WTC11 (cell line): ENCODE data around the gene NUP98. TPM values are rescaled to one million over a fixed set of nuclear protein-coding genes. Genes with fewer than 3 reads are reported as not detected.

Experiments used
- ATAC-seq: fragments of 200-7000 bp; cut with Tn5 transposase; 2 replicates; pipeline ENCODE4 v1.10.0; 2021; ENCODE audit warnings: mild to moderate bottlenecking, moderate library complexity
- CTCF ChIA-PET: fragments of 300-600 bp; sonication (Branson Sonifier 250); formaldehyde crosslinking; loops from one replicate; lab custom pipeline; 2021; ENCODE audit warnings: antibody characterized with exemption; lab: Charles Lee
- POLR2A ChIA-PET: fragments of 350-600 bp; sonication (Branson Sonifier 250); formaldehyde crosslinking; loops from one replicate; lab custom pipeline; 2021; ENCODE audit warnings: antibody characterized with exemption; lab: Charles Lee
- DNase-seq: peaks from one replicate; pipeline ENCODE4 v3.0.0; 2021; ENCODE audit warnings: low spot score
- H3K27ac Mint-ChIP-seq: 2 replicates; pipeline ENCODE4 v1.8.0; 2021; ENCODE audit warnings: mixed read lengths
- H3K27me3 Mint-ChIP-seq: 2 replicates; pipeline ENCODE4 v1.8.0; 2021; ENCODE audit warnings: low read depth, mild to moderate bottlenecking, moderate library complexity, mixed read lengths
- H3K36me3 Mint-ChIP-seq: 2 replicates; pipeline ENCODE4 v1.8.0; 2021; ENCODE audit warnings: mixed read lengths
- H3K4me1 Mint-ChIP-seq: 2 replicates; pipeline ENCODE4 v1.8.0; 2022; ENCODE audit warnings: mixed read lengths
- H3K4me3 Mint-ChIP-seq: 2 replicates; pipeline ENCODE4 v1.8.0; 2021; ENCODE audit warnings: mild to moderate bottlenecking, moderate library complexity, mixed read lengths
- H3K9me3 Mint-ChIP-seq: 2 replicates; pipeline ENCODE4 v1.8.0; 2021; ENCODE audit warnings: mixed read lengths
- AR ChIP-seq: fragments of 250-450 bp; sonication (Bioruptor Pico); IDR thresholded peaks from 2 replicates; pipeline ENCODE4 v1.9.0; 2021; ENCODE audit warnings: mild to moderate bottlenecking
- ATF2 ChIP-seq: sonication (generic); formaldehyde crosslinking; IDR thresholded peaks from 2 replicates; pipeline ENCODE4 v1.8.1; 2022; ENCODE audit warnings: low read depth, missing genetic modification reagents, borderline replicate concordance
- CBFB ChIP-seq: sonication (generic); formaldehyde crosslinking; IDR thresholded peaks from 2 replicates; pipeline ENCODE4 v1.8.1; 2022; ENCODE audit warnings: mild to moderate bottlenecking, low read depth, missing genetic modification reagents
- E2F4 ChIP-seq: sonication (generic); formaldehyde crosslinking; IDR thresholded peaks from 2 replicates; pipeline ENCODE4 v1.8.1; 2022; ENCODE audit warnings: low read depth, mild to moderate bottlenecking, moderate library complexity, missing genetic modification reagents, borderline replicate concordance
- E2F5 ChIP-seq: sonication (generic); formaldehyde crosslinking; IDR thresholded peaks from 2 replicates; pipeline ENCODE4 v1.8.1; 2022; ENCODE audit warnings: mild to moderate bottlenecking, moderate library complexity, missing genetic modification reagents
- ETV6 ChIP-seq: sonication (generic); formaldehyde crosslinking; IDR thresholded peaks from 2 replicates; pipeline ENCODE4 v1.8.1; 2022; ENCODE audit warnings: mild to moderate bottlenecking, missing genetic modification reagents
- GRHL2 ChIP-seq: fragments of 250-450 bp; sonication (Bioruptor Pico); IDR thresholded peaks from 2 replicates; pipeline ENCODE4 v1.8.0; 2022; ENCODE audit warnings: mild to moderate bottlenecking, moderate library complexity; ENCODE audit not compliant: insufficient replicate concordance, severe bottlenecking
- IRF1 ChIP-seq: sonication (generic); formaldehyde crosslinking; IDR thresholded peaks from 2 replicates; pipeline ENCODE4 v1.8.0; 2023; ENCODE audit warnings: missing genetic modification reagents
- NR2C2 ChIP-seq: sonication (generic); formaldehyde crosslinking; IDR thresholded peaks from 2 replicates; pipeline ENCODE4 v1.8.0; 2022; ENCODE audit warnings: mild to moderate bottlenecking, missing genetic modification reagents
- PRRX2 ChIP-seq: fragments of 250-450 bp; sonication (Bioruptor Pico); IDR thresholded peaks from 2 replicates; pipeline ENCODE4 v1.8.0; 2021; ENCODE audit warnings: mild to moderate bottlenecking
- SMAD4 ChIP-seq: sonication (generic); formaldehyde crosslinking; IDR thresholded peaks from 2 replicates; pipeline ENCODE4 v1.8.0; 2022; ENCODE audit warnings: mild to moderate bottlenecking, missing genetic modification reagents
- TCF7 ChIP-seq: sonication (generic); formaldehyde crosslinking; IDR thresholded peaks from 2 replicates; pipeline ENCODE4 v1.8.0; 2022; ENCODE audit warnings: mild to moderate bottlenecking, low read depth, missing genetic modification reagents, moderate library complexity
- ZNF219 ChIP-seq: sonication (generic); formaldehyde crosslinking; IDR thresholded peaks from 2 replicates; pipeline ENCODE4 v1.8.0; 2023; ENCODE audit warnings: missing genetic modification reagents, mild to moderate bottlenecking, borderline replicate concordance
- ZNF671 ChIP-seq: fragments of 250-450 bp; sonication (Bioruptor Pico); IDR thresholded peaks from 2 replicates; pipeline ENCODE4 v1.8.0; 2021; ENCODE audit warnings: mild to moderate bottlenecking
- total RNA-seq: library from RNA; stranded (reverse); gene quantifications from 3 replicates; pipeline ENCODE4 v1.2.3, GENCODE V29; 2021
- TF ChIP-seq, protein P1 (sequence below): sonication (generic); formaldehyde crosslinking; IDR thresholded peaks from 2 replicates; pipeline ENCODE4 v1.8.1; 2023; ENCODE audit warnings: mild to moderate bottlenecking, missing genetic modification reagents
- TF ChIP-seq, protein P2 (sequence below): sonication (generic); formaldehyde crosslinking; IDR thresholded peaks from 2 replicates; pipeline ENCODE4 v1.8.0; 2022; ENCODE audit warnings: mild to moderate bottlenecking, missing genetic modification reagents
- TF ChIP-seq, protein P3 (sequence below): sonication (generic); formaldehyde crosslinking; IDR thresholded peaks from 2 replicates; pipeline ENCODE4 v1.8.1; 2023; ENCODE audit warnings: mild to moderate bottlenecking, missing genetic modification reagents, moderate library complexity
- TF ChIP-seq, protein P4 (sequence below): sonication (generic); formaldehyde crosslinking; IDR thresholded peaks from 2 replicates; pipeline ENCODE4 v1.8.0; 2022; ENCODE audit warnings: mild to moderate bottlenecking, missing genetic modification reagents

The NUP98 gene
- total RNA-seq, 1 experiment from 2014 or later, result 81.4 TPM

DNA sequence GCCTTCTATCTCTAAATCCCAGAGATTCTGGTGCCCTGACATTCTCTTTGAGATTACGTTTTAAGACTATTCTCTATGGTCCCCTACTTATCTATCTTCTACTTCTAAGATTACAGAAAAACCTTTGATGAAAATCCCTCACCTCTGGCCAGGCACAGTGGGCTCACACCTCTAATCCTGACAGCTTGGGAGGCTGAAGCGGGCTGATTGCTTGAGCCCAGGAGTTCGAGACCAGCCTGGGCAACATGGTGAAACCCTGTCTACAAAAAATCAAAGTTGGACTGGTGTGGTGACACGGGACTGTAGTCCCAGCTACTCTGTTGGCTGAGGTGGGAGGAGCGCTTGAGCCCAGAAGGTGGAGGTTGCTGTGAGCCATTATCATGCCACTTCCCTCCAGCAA is 14.4 kb downstream of the NUP98 start:
- H3K4me3 Mint-ChIP-seq, result no peak overlapping the region
- ATAC-seq, result peak; percentile 68
- DNase-seq, result no peak
- H3K27me3 Mint-ChIP-seq, result no peaks in the 10 kb centered on the region
- peaks cover 9% of the 10 kb centered on the region for H3K4me1 Mint-ChIP-seq
- no peaks in the 10 kb centered on the region for H3K9me3 Mint-ChIP-seq
- ChIA-PET POLR2A (no interaction called here), CTCF (interaction anchor here (2.4 kb wide), 1 partner anchor 25 kb away, joined by 16 read pairs; the partner anchor contains the start of gene PGAP2)
- TF ChIP-seq NR2C2 (CRISPR knock-in tag) (no peak), IRF1 (CRISPR knock-in tag) (no peak), SMAD4 (CRISPR knock-in tag) (no peak)
- peaks cover 36% of the 10 kb centered on the region for H3K36me3 Mint-ChIP-seq
- H3K27ac Mint-ChIP-seq, result peak overlapping the region; percentile 84

- Mint-ChIP-seq H3K9me3 (no peaks in the 10 kb centered on the region), H3K27me3 (no peaks in the 10 kb centered on the region), H3K4me1 (peaks cover 9% of the 10 kb centered on the region), H3K36me3 (peaks cover 44% of the 10 kb centered on the region), H3K27ac (no peak overlapping the region), H3K4me3 (no peak overlapping the region)
- TF ChIP-seq CBFB (CRISPR knock-in tag), result no peak
- no peak for TF ChIP-seq TCF7 (CRISPR knock-in tag)
- TF ChIP-seq ETV6 (CRISPR knock-in tag), result no peak
- TF ChIP-seq, protein P1, sequence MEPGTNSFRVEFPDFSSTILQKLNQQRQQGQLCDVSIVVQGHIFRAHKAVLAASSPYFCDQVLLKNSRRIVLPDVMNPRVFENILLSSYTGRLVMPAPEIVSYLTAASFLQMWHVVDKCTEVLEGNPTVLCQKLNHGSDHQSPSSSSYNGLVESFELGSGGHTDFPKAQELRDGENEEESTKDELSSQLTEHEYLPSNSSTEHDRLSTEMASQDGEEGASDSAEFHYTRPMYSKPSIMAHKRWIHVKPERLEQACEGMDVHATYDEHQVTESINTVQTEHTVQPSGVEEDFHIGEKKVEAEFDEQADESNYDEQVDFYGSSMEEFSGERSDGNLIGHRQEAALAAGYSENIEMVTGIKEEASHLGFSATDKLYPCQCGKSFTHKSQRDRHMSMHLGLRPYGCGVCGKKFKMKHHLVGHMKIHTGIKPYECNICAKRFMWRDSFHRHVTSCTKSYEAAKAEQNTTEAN (CRISPR knock-in tag), result no peak
- no peak for TF ChIP-seq AR (CRISPR knock-in tag)
- no peak for TF ChIP-seq E2F5
- TF ChIP-seq, protein P2, sequence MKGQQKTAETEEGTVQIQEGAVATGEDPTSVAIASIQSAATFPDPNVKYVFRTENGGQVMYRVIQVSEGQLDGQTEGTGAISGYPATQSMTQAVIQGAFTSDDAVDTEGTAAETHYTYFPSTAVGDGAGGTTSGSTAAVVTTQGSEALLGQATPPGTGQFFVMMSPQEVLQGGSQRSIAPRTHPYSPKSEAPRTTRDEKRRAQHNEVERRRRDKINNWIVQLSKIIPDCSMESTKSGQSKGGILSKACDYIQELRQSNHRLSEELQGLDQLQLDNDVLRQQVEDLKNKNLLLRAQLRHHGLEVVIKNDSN (CRISPR knock-in tag), result no peak
- TF ChIP-seq, protein P3, sequence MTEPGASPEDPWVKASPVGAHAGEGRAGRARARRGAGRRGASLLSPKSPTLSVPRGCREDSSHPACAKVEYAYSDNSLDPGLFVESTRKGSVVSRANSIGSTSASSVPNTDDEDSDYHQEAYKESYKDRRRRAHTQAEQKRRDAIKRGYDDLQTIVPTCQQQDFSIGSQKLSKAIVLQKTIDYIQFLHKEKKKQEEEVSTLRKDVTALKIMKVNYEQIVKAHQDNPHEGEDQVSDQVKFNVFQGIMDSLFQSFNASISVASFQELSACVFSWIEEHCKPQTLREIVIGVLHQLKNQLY, result no peak
- no peak for TF ChIP-seq E2F4 (CRISPR knock-in tag)
- no peak for TF ChIP-seq ZNF219
- TF ChIP-seq GRHL2 (CRISPR knock-in tag), result no peak
- TF ChIP-seq, protein P4, sequence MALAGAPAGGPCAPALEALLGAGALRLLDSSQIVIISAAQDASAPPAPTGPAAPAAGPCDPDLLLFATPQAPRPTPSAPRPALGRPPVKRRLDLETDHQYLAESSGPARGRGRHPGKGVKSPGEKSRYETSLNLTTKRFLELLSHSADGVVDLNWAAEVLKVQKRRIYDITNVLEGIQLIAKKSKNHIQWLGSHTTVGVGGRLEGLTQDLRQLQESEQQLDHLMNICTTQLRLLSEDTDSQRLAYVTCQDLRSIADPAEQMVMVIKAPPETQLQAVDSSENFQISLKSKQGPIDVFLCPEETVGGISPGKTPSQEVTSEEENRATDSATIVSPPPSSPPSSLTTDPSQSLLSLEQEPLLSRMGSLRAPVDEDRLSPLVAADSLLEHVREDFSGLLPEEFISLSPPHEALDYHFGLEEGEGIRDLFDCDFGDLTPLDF (CRISPR knock-in tag), result no peak
- TF ChIP-seq PRRX2 (CRISPR knock-in tag), result no peak
- no peak for TF ChIP-seq SMAD4 (CRISPR knock-in tag)
- no peak for TF ChIP-seq ZNF671 (CRISPR knock-in tag)
- no peak for TF ChIP-seq ATF2 (CRISPR knock-in tag)
- ChIA-PET CTCF (interaction anchor here (0.7 to 2.3 kb wide), 2 partner anchors 26 to 82 kb away, joined by 3 to 8 read pairs; no protein-coding TSS in a partner anchor), POLR2A (no interaction called here)
- no peak for ATAC-seq
- DNase-seq, result no peak
Measured at GRCh38 chr11:3781423-3781822, 15.9 kb downstream of the NUP98 start.
